Trophoblast cell (in vitro differentiated cells and primary cell): Measurements from ENCODE around the gene TXN.
"Not testable (repeated sequence)": the region's sequence is repeated elsewhere in the genome, so short reads cannot be mapped to it uniquely, and the experiment has no call there.

Experiments
- DNase-seq, 2 donors: peaks; one replicate each; pipeline ENCODE4 v3.0.0-alpha.2; 2016
- H2AFZ ChIP-seq: 2 replicates; pipeline ENCODE4 v1.6.1; 2013; ENCODE audit warnings: low read length, moderate library complexity, mild to moderate bottlenecking; ENCODE audit not compliant: insufficient read depth, poor library complexity
- H2AK5ac ChIP-seq: 2 replicates; pipeline ENCODE4 v1.6.1; 2013; ENCODE audit warnings: mild to moderate bottlenecking, low read length
- H2BK120ac ChIP-seq: 2 replicates; pipeline ENCODE4 v1.6.1; 2013; ENCODE audit warnings: low read length, mild to moderate bottlenecking, moderate library complexity; ENCODE audit not compliant: insufficient read depth, poor library complexity
- H2BK12ac ChIP-seq: 2 replicates; pipeline ENCODE4 v1.6.1; 2013; ENCODE audit warnings: mild to moderate bottlenecking, low read length, moderate library complexity
- H2BK5ac ChIP-seq: 2 replicates; pipeline ENCODE4 v1.6.1; 2013; ENCODE audit warnings: low read length, low read depth, moderate library complexity, mild to moderate bottlenecking; ENCODE audit not compliant: poor library complexity
- H3K14ac ChIP-seq: 2 replicates; pipeline ENCODE4 v1.6.1; 2013; ENCODE audit warnings: mild to moderate bottlenecking, low read length
- H3K18ac ChIP-seq: 2 replicates; pipeline ENCODE4 v1.6.1; 2013; ENCODE audit warnings: mild to moderate bottlenecking, low read length
- H3K23ac ChIP-seq: 2 replicates; pipeline ENCODE4 v1.6.1; 2013; ENCODE audit warnings: low read length
- H3K27ac ChIP-seq: 2 replicates; pipeline ENCODE4 v1.5.1; 2013; ENCODE audit warnings: low read depth, mild to moderate bottlenecking, inconsistent platforms, low read length, moderate library complexity
- H3K27me3 ChIP-seq: 2 replicates; pipeline ENCODE4 v1.6.1; 2013; ENCODE audit warnings: inconsistent platforms, mild to moderate bottlenecking, low read length, moderate library complexity; ENCODE audit not compliant: insufficient read depth
- H3K36me3 ChIP-seq, 2 experiments: 1 replicate in 1 of 2; 2 replicates in 1 of 2; pipeline ENCODE4 v1.6.1; 2013; ENCODE audit warnings: low read length in 2 of 2, mild to moderate bottlenecking in 2 of 2, moderate library complexity in 1 of 2; ENCODE audit not compliant: insufficient read depth in 2 of 2, control insufficient read depth in 1 of 2
- H3K4ac ChIP-seq: 2 replicates; pipeline ENCODE4 v1.6.1; 2013; ENCODE audit warnings: low read depth, mild to moderate bottlenecking, low read length, moderate library complexity
- H3K4me1 ChIP-seq, 2 experiments: 1 replicate in 1 of 2; 2 replicates in 1 of 2; pipeline ENCODE4 v1.6.1; 2013; ENCODE audit warnings: low read length in 2 of 2, mild to moderate bottlenecking in 2 of 2, moderate library complexity in 1 of 2; ENCODE audit not compliant: insufficient read depth in 2 of 2, control insufficient read depth in 1 of 2
- H3K4me2 ChIP-seq: 2 replicates; pipeline ENCODE4 v1.6.1; 2013; ENCODE audit warnings: inconsistent platforms, mild to moderate bottlenecking, low read length, moderate library complexity
- H3K4me3 ChIP-seq: 2 replicates; pipeline ENCODE4 v1.5.1; 2013; ENCODE audit warnings: mild to moderate bottlenecking, low read depth, low read length, inconsistent platforms
- H3K79me1 ChIP-seq: one replicate; pipeline ENCODE4 v1.6.1; 2013; ENCODE audit warnings: low read length
- H3K79me2 ChIP-seq: 2 replicates; pipeline ENCODE4 v1.6.1; 2013; ENCODE audit warnings: low read length, mild to moderate bottlenecking; ENCODE audit not compliant: control insufficient read depth, insufficient read depth, poor library complexity
- H3K9ac ChIP-seq: 2 replicates; pipeline ENCODE4 v1.6.1; 2013; ENCODE audit warnings: mild to moderate bottlenecking, low read length
- H3K9me3 ChIP-seq: 2 replicates; pipeline ENCODE4 v1.6.1; 2013; ENCODE audit warnings: low read depth, mild to moderate bottlenecking, control low read depth, inconsistent platforms, low read length; ENCODE audit not compliant: insufficient read depth
- H4K12ac ChIP-seq: 2 replicates; pipeline ENCODE4 v1.6.1; 2013; ENCODE audit warnings: low read depth, mild to moderate bottlenecking, low read length, moderate library complexity
- H4K8ac ChIP-seq: 2 replicates; pipeline ENCODE4 v1.6.1; 2013; ENCODE audit warnings: low read depth, mild to moderate bottlenecking, low read length, moderate library complexity
- H4K91ac ChIP-seq: one replicate; pipeline ENCODE4 v1.6.1; 2013; ENCODE audit warnings: low read depth, mild to moderate bottlenecking, low read length, moderate library complexity
- WGBS: extraction: QIAGEN DNeasy Blood & Tissue Kit; methylation state at CpG from one replicate; pipeline ENCODE4 v1.1.7; 2013; ENCODE audit warnings: missing lambda C conversion rate; ENCODE audit not compliant: insufficient read length, insufficient coverage; ENCODE audit errors: extremely low coverage; 5-methylcytosine and 5-hydroxymethylcytosine counted together

TXN gene

GRCh38 chr9:110254500-110254899 is 1.8 kb downstream of the TXN start:
- Histone ChIP-seq H3K4me1 (peaks cover 7 to 12% of the 10 kb centered on the region in 2 experiments), H3K18ac (no peak overlapping the region), H3K4ac (peak overlapping the region; percentile 90), H2BK120ac (no peak overlapping the region), H3K9ac (no peak overlapping the region), H4K8ac (no peak overlapping the region), H3K79me2 (peaks cover 26% of the 10 kb centered on the region), H3K9me3 (peaks cover 4% of the 10 kb centered on the region), H3K27ac (no peak overlapping the region), H3K27me3 (no peaks in the 10 kb centered on the region), H4K12ac (no peak overlapping the region), H3K14ac (no peak overlapping the region), H2AFZ (no peak overlapping the region), H3K4me3 (no peak overlapping the region), H4K91ac (no peak overlapping the region), H3K36me3 (peaks cover 4 to 5% of the 10 kb centered on the region in 2 experiments), H3K4me2 (peak overlapping the region; percentile 77), H2BK12ac (no peak overlapping the region), H3K23ac (no peak overlapping the region), H3K79me1 (peaks cover 15% of the 10 kb centered on the region), H2AK5ac (no peak overlapping the region), H2BK5ac (no peak overlapping the region)
- DNase-seq = no peak
- no CpG with 5 or more reads among the region's 2 CpGs for WGBS

- Histone ChIP-seq H3K4me1 (peaks cover 7 to 12% of the 10 kb centered on the region in 2 experiments), H2AFZ (no peak overlapping the region), H3K4me3 (no peak overlapping the region), H4K8ac (no peak overlapping the region), H3K36me3 (peaks cover 5 to 8% of the 10 kb centered on the region in 2 experiments), H3K14ac (no peak overlapping the region), H3K9ac (no peak overlapping the region), H4K91ac (no peak overlapping the region), H3K23ac (no peak overlapping the region), H3K79me1 (peaks cover 15% of the 10 kb centered on the region), H3K4me2 (no peak overlapping the region), H3K27ac (no peak overlapping the region), H2BK120ac (no peak overlapping the region), H2AK5ac (no peak overlapping the region), H4K12ac (no peak overlapping the region), H2BK5ac (no peak overlapping the region), H2BK12ac (no peak overlapping the region), H3K79me2 (peaks cover 26% of the 10 kb centered on the region), H3K18ac (no peak overlapping the region), H3K4ac (peak overlapping the region; percentile 59), H3K9me3 (peaks cover 4% of the 10 kb centered on the region), H3K27me3 (no peaks in the 10 kb centered on the region)
- DNase-seq = peak; percentile 72 to 84
- WGBS = no CpG with 5 or more reads among the region's 10 CpGs
Measured at GRCh38 chr9:110252509-110253139, 3.7 kb downstream of the TXN start.

- H3K14ac ChIP-seq, H3K4me3 ChIP-seq, H3K23ac ChIP-seq, H3K27ac ChIP-seq, H3K9me3 ChIP-seq, H2AK5ac ChIP-seq, H2BK5ac ChIP-seq, H3K36me3 ChIP-seq, H3K9ac ChIP-seq, H2AFZ ChIP-seq, H2BK12ac ChIP-seq, H3K18ac ChIP-seq, H3K27me3 ChIP-seq, H4K8ac ChIP-seq, H4K12ac ChIP-seq, H2BK120ac ChIP-seq, H3K4ac ChIP-seq, H4K91ac ChIP-seq, H3K4me2 ChIP-seq, H3K4me1 ChIP-seq: not testable (repeated sequence)
- Histone ChIP-seq H3K79me2 (peaks cover 25% of the 10 kb centered on the region), H3K79me1 (peaks cover 13% of the 10 kb centered on the region)
- peak in 1 of 2 donors; percentile 47 for DNase-seq
- no CpG with 5 or more reads among the region's 5 CpGs for WGBS
Measured at GRCh38 chr9:110251770-110252169, 4.5 kb downstream of the TXN start.

- H4K91ac ChIP-seq = no peak overlapping the region
- H2BK120ac ChIP-seq = no peak overlapping the region
- no peak overlapping the region for H2BK12ac ChIP-seq
- H3K18ac ChIP-seq = no peak overlapping the region
- peaks cover 5 to 11% of the 10 kb centered on the region in 2 experiments for H3K36me3 ChIP-seq
- no peak overlapping the region for H2AK5ac ChIP-seq
- H3K79me1 ChIP-seq = peaks cover 10% of the 10 kb centered on the region
- no peak overlapping the region for H3K27ac ChIP-seq
- H2BK5ac ChIP-seq = no peak overlapping the region
- H3K79me2 ChIP-seq = peaks cover 20% of the 10 kb centered on the region
- no peak overlapping the region for H3K9ac ChIP-seq
- H4K8ac ChIP-seq = no peak overlapping the region
- H4K12ac ChIP-seq = no peak overlapping the region
- DNase-seq = no peak
- no peak overlapping the region for H3K4me3 ChIP-seq
- no peaks in the 10 kb centered on the region for H3K9me3 ChIP-seq
- peaks cover 0 to 6% of the 10 kb centered on the region in 2 experiments for H3K4me1 ChIP-seq
- no peak overlapping the region for H3K4ac ChIP-seq
- no peak overlapping the region for H2AFZ ChIP-seq
- H3K23ac ChIP-seq = no peak overlapping the region
- H3K27me3 ChIP-seq = no peaks in the 10 kb centered on the region
- H3K14ac ChIP-seq = no peak overlapping the region
- no CpG with 5 or more reads among the region's 4 CpGs for WGBS
- H3K4me2 ChIP-seq = no peak overlapping the region
Measured at GRCh38 chr9:110251212-110251611, 5.1 kb downstream of the TXN start.
